ENCODE measurements around the gene CCDC93. TPM values are rescaled to one million over a fixed set of nuclear protein-coding genes. Genes with fewer than 3 reads are reported as not detected.
A peak's percentile ranks its signal among the peaks of the same experiment; 100 is the strongest.
"Not testable (repeated sequence)": the region's sequence is repeated elsewhere in the genome, so short reads cannot be mapped to it uniquely, and the experiment has no call there.

The CCDC93 gene
- total RNA-seq, 3 donors from 2014 or later: 42.3 to 55.7 (median 42.6) TPM

- Histone ChIP-seq H3K4me3 (no peak overlapping the region), H3K36me3 (ENCODE audit: low read depth) (no peaks in the 10 kb centered on the region), H3K9me3 (no peaks in the 10 kb centered on the region), H3K4me1 (ENCODE audit: low read depth) (no peaks in the 10 kb centered on the region)
- no peak for ATAC-seq
- DNase-seq: no peak
- TF ChIP-seq CTCF (IDR thresholded peaks at IDR 0.05): no peak
- intact Hi-C loops (cut with DNase I, micrococcal nuclease): no loop called here
These were observed 15.2 kb upstream of the CCDC93 start for GRCh38 chr2:118029025-118029424.

GRCh38 chr2:118021356-118021755, 7.5 kb upstream of the CCDC93 start:
- intact Hi-C loops (cut with DNase I, micrococcal nuclease): no loop called here
- Histone ChIP-seq H3K4me1 (ENCODE audit: low read depth) (no peaks in the 10 kb centered on the region), H3K36me3 (ENCODE audit: low read depth) (no peaks in the 10 kb centered on the region), H3K4me3 (no peak overlapping the region), H3K9me3 (no peaks in the 10 kb centered on the region)
- no peak for TF ChIP-seq CTCF (IDR thresholded peaks at IDR 0.05)
- no peak for DNase-seq
- no peak for ATAC-seq

- Histone ChIP-seq H3K4me1 (ENCODE audit: low read depth) (peaks cover 2% of the 10 kb centered on the region), H3K4me3 (no peak overlapping the region), H3K36me3 (ENCODE audit: low read depth) (no peaks in the 10 kb centered on the region), H3K9me3 (no peaks in the 10 kb centered on the region)
- no peak for TF ChIP-seq CTCF (IDR thresholded peaks at IDR 0.05)
- no peak for DNase-seq
- no peak for ATAC-seq
- intact Hi-C loops (cut with DNase I, micrococcal nuclease): no loop called here
These were observed 6.0 kb upstream of the CCDC93 start for GRCh38 chr2:118019821-118020220.

- no peaks in the 10 kb centered on the region for H3K9me3 ChIP-seq
- DNase-seq (no peak), ATAC-seq (no peak)
- no peak for TF ChIP-seq CTCF (IDR thresholded peaks at IDR 0.05)
- no peaks in the 10 kb centered on the region for H3K36me3 ChIP-seq (ENCODE audit: low read depth)
- intact Hi-C loops (cut with DNase I, micrococcal nuclease): no loop called here
- H3K4me1 ChIP-seq (ENCODE audit: low read depth): peaks cover 17% of the 10 kb centered on the region
- H3K4me3 ChIP-seq: no peak overlapping the region
These were observed 3.0 kb upstream of the CCDC93 start for GRCh38 chr2:118016911-118017310.

- H3K9me3 ChIP-seq; DNase-seq; ATAC-seq; H3K36me3 ChIP-seq (ENCODE audit: low read depth); intact Hi-C loops (cut with DNase I, micrococcal nuclease); H3K4me3 ChIP-seq: not testable (repeated sequence)
- peaks cover 21% of the 10 kb centered on the region for H3K4me1 ChIP-seq (ENCODE audit: low read depth)
These were observed 1.9 kb upstream of the CCDC93 start for GRCh38 chr2:118015761-118016160.

GRCh38 chr2:118014492-118014824, 588 bp upstream of the CCDC93 start:
- intact Hi-C loops (cut with DNase I, micrococcal nuclease): no loop called here
- Histone ChIP-seq H3K4me1 (ENCODE audit: low read depth) (peaks cover 21% of the 10 kb centered on the region), H3K36me3 (ENCODE audit: low read depth) (no peaks in the 10 kb centered on the region), H3K4me3 (peak overlapping the region; percentile 99), H3K9me3 (no peaks in the 10 kb centered on the region)
- DNase-seq (no peak), ATAC-seq (no peak)
- TF ChIP-seq CTCF (IDR thresholded peaks at IDR 0.05): no peak
